K562 (cell line): ENCODE results near the gene TMEM87A.

Experiments used
- FOXA1 ChIP-seq: fragments of 450-650 bp; IDR thresholded peaks from 2 replicates; pipeline ENCODE4 v1.6.1; 2016; ENCODE audit warnings: mild to moderate bottlenecking, borderline replicate concordance
- POLR2AphosphoS5 ChIP-seq: IDR thresholded peaks from 2 replicates; pipeline ENCODE4 v1.6.1; 2011; ENCODE audit warnings: mild to moderate bottlenecking, low read depth, low read length, moderate library complexity; ENCODE audit not compliant: control insufficient read depth, insufficient read depth
- TAF1 ChIP-seq: IDR thresholded peaks from 2 replicates; pipeline ENCODE4 v1.6.1; 2011; ENCODE audit warnings: mild to moderate bottlenecking, low read length, moderate library complexity; ENCODE audit not compliant: insufficient read depth, control insufficient read depth, severe bottlenecking; ENCODE audit errors: extremely low read depth
- ZNF121 ChIP-seq: sonication (generic); formaldehyde crosslinking; conservative IDR thresholded peaks from 2 replicates; pipeline ENCODE4 v1.8.0; 2022; ENCODE audit warnings: missing genetic modification reagents
- ZNF696 ChIP-seq: fragments of 250-450 bp; sonication (Bioruptor Pico); conservative IDR thresholded peaks from 2 replicates; pipeline ENCODE4 v1.4.0; 2020; ENCODE audit warnings: mild to moderate bottlenecking, moderate library complexity
- TF ChIP-seq, protein P1 (sequence below), 3 experiments: IDR thresholded peaks in 2 of 3; conservative IDR thresholded peaks in 1 of 3; 2 replicates each; pipeline ENCODE4 v1.5.1; 2011 to 2012; ENCODE audit warnings: low read length in 3 of 3, mild to moderate bottlenecking in 3 of 3, control low read depth in 2 of 3, improper control_type of control experiment in 1 of 3, inconsistent platforms in 1 of 3, low read depth in 1 of 3, mixed read lengths in 1 of 3, moderate library complexity in 1 of 3; ENCODE audit not compliant: insufficient read depth in 2 of 3
- TF ChIP-seq, protein P2 (sequence below): sonication (generic); formaldehyde crosslinking; IDR thresholded peaks from 2 replicates; pipeline ENCODE4 v1.9.0; 2022; ENCODE audit warnings: mild to moderate bottlenecking, missing genetic modification reagents
- TF ChIP-seq, protein P3 (sequence below): fragments of 250-450 bp; sonication (Bioruptor Pico); IDR thresholded peaks from 2 replicates; pipeline ENCODE4 v1.5.0; 2020; ENCODE audit warnings: mild to moderate bottlenecking, borderline replicate concordance

DNA sequence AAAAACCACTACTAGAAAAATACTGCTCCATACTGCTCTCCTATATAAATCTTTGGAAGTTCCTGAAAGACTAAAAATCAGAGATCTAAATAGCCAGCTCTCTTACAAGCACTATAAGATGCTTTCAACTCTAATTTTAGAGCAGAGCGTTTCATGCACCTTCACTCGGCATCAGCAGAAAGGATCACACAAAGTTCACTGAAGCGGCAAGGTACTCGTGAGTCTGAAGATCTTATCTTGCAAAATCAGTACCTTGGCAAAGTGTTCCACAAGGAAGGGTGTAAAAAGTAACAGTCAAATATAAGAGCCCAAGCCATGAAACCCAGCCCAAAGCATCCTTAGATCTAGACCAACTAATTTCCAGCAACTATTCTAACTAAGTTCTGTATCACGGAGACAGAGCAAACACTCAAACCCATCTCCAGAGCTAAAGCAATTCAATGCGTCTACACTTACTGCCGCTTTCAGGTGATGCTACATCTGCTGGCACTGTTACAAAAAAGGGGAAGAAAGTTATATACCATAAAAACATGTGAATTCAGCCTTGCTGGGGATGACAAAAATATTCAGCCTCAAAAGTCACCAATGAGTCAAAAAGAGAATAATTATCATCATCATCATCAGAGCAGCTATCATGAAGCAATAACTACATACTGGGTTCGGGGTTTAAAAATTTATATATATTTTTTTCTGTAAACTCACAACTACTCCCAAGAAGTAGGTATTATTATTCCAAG, 81.5 kb downstream of the TMEM87A start:
- TF ChIP-seq, protein P1, sequence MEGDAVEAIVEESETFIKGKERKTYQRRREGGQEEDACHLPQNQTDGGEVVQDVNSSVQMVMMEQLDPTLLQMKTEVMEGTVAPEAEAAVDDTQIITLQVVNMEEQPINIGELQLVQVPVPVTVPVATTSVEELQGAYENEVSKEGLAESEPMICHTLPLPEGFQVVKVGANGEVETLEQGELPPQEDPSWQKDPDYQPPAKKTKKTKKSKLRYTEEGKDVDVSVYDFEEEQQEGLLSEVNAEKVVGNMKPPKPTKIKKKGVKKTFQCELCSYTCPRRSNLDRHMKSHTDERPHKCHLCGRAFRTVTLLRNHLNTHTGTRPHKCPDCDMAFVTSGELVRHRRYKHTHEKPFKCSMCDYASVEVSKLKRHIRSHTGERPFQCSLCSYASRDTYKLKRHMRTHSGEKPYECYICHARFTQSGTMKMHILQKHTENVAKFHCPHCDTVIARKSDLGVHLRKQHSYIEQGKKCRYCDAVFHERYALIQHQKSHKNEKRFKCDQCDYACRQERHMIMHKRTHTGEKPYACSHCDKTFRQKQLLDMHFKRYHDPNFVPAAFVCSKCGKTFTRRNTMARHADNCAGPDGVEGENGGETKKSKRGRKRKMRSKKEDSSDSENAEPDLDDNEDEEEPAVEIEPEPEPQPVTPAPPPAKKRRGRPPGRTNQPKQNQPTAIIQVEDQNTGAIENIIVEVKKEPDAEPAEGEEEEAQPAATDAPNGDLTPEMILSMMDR (IDR thresholded peaks at IDR 0.05 in 2 of 3, conservative IDR thresholded peaks at IDR 0.05 in 1 of 3; ENCODE audit: insufficient read depth in 2 of 3, low read depth in 1 of 3, low read length in 3 of 3): no peak
- TF ChIP-seq ZNF121 (CRISPR knock-in tag) (no peak), FOXA1 (no peak), ZNF696 (CRISPR knock-in tag) (no peak), POLR2AphosphoS5 (no peak), TAF1 (no peak)
- TF ChIP-seq, protein P2, sequence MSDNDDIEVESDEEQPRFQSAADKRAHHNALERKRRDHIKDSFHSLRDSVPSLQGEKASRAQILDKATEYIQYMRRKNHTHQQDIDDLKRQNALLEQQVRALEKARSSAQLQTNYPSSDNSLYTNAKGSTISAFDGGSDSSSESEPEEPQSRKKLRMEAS (CRISPR knock-in tag): no peak
- TF ChIP-seq, protein P3, sequence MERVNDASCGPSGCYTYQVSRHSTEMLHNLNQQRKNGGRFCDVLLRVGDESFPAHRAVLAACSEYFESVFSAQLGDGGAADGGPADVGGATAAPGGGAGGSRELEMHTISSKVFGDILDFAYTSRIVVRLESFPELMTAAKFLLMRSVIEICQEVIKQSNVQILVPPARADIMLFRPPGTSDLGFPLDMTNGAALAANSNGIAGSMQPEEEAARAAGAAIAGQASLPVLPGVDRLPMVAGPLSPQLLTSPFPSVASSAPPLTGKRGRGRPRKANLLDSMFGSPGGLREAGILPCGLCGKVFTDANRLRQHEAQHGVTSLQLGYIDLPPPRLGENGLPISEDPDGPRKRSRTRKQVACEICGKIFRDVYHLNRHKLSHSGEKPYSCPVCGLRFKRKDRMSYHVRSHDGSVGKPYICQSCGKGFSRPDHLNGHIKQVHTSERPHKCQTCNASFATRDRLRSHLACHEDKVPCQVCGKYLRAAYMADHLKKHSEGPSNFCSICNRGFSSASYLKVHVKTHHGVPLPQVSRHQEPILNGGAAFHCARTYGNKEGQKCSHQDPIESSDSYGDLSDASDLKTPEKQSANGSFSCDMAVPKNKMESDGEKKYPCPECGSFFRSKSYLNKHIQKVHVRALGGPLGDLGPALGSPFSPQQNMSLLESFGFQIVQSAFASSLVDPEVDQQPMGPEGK (CRISPR knock-in tag): no peak
